22Rv1 (cell line): ENCODE data around the gene RAP1GAP.

Experiments used
- ZFX ChIP-seq: fragments of 450-650 bp; IDR thresholded peaks from 2 replicates; pipeline ENCODE4 v1.6.1; 2017; ENCODE audit warnings: antibody characterized with exemption, borderline replicate concordance
- TF ChIP-seq, protein P1 (sequence below): fragments of 450-650 bp; IDR thresholded peaks from 2 replicates; pipeline ENCODE4 v1.5.1; 2017; ENCODE audit warnings: mild to moderate bottlenecking

DNA sequence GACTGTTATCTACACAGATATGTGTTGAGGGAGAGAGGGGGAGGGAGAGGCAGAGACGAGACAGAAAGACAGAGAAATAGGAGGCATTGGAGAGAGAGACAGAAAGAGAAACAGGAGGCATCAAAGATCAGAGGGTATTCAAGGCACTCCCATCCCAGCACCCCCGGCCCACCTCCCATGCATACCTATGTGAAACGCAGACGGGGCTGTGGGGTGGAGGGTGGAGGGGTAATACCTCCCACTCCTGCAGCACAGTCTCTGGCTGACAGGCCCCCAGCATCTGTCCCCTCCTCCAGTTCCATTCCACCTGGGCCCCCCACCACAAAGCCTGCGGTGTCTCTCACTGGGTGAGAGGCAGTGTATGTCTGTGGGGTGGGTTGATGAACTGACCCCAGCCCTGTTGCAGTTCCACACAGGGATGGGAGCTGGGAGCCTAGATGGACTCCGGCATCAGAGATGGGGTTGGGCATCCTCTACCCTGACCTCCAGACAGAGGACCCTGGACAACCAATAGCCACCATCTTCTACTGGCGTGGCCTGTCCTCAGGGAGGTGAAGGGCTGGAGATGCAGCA lies 49.7 kb downstream of the RAP1GAP start:
- TF ChIP-seq, protein P1, sequence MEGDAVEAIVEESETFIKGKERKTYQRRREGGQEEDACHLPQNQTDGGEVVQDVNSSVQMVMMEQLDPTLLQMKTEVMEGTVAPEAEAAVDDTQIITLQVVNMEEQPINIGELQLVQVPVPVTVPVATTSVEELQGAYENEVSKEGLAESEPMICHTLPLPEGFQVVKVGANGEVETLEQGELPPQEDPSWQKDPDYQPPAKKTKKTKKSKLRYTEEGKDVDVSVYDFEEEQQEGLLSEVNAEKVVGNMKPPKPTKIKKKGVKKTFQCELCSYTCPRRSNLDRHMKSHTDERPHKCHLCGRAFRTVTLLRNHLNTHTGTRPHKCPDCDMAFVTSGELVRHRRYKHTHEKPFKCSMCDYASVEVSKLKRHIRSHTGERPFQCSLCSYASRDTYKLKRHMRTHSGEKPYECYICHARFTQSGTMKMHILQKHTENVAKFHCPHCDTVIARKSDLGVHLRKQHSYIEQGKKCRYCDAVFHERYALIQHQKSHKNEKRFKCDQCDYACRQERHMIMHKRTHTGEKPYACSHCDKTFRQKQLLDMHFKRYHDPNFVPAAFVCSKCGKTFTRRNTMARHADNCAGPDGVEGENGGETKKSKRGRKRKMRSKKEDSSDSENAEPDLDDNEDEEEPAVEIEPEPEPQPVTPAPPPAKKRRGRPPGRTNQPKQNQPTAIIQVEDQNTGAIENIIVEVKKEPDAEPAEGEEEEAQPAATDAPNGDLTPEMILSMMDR: no peak
- no peak for TF ChIP-seq ZFX
